HCT116 (cell line): ENCODE measurements around the gene ROR2.

ENCODE experiments used
- EGR1 ChIP-seq: IDR thresholded peaks from 2 replicates; pipeline ENCODE4 v1.6.1; 2012; ENCODE audit warnings: low read depth
- ELF1 ChIP-seq: IDR thresholded peaks from 2 replicates; pipeline ENCODE4 v1.6.1; 2012; ENCODE audit warnings: low read depth, borderline replicate concordance
- EZH2phosphoT487 ChIP-seq: fragments of 200-600 bp; IDR thresholded peaks from 2 replicates; pipeline ENCODE4 v1.6.1; 2018; ENCODE audit warnings: antibody characterized with exemption, borderline replicate concordance
- POLR2A ChIP-seq: IDR thresholded peaks from 2 replicates; pipeline ENCODE4 v1.7.0; 2011; ENCODE audit warnings: borderline replicate concordance; ENCODE audit not compliant: insufficient read depth, insufficient read length; ENCODE audit errors: extremely low read depth
- POLR2AphosphoS5 ChIP-seq: IDR thresholded peaks from 2 replicates; pipeline ENCODE4 v1.6.1; 2011; ENCODE audit warnings: mild to moderate bottlenecking, low read depth, low read length, moderate library complexity
- REST ChIP-seq: IDR thresholded peaks from 2 replicates; pipeline ENCODE4 v1.6.1; 2012; ENCODE audit warnings: low read depth
- SIN3A ChIP-seq: IDR thresholded peaks from 2 replicates; pipeline ENCODE4 v1.6.1; 2012; ENCODE audit warnings: low read depth
- YY1 ChIP-seq: IDR thresholded peaks from 2 replicates; pipeline ENCODE4 v1.6.1; 2011; ENCODE audit warnings: low read length, low read depth, moderate library complexity, mild to moderate bottlenecking; ENCODE audit not compliant: insufficient replicate concordance; ENCODE audit errors: extremely low read depth
- ZBTB33 ChIP-seq: IDR thresholded peaks from 2 replicates; pipeline ENCODE4 v1.6.1; 2011; ENCODE audit warnings: mild to moderate bottlenecking, low read length, moderate library complexity; ENCODE audit not compliant: insufficient replicate concordance; ENCODE audit errors: extremely low read depth
- ZFX ChIP-seq: fragments of 450-650 bp; IDR thresholded peaks from 2 replicates; pipeline ENCODE4 v1.6.1; 2017
- TF ChIP-seq, protein P1 (sequence below), 3 experiments: fragments of 200-600 bp in 1 of 3; sonication (generic) in 1 of 3; IDR thresholded peaks in 2 of 3; conservative IDR thresholded peaks in 1 of 3; 2 replicates each; pipeline ENCODE4 v1.5.1; 2012 to 2017; ENCODE audit warnings: low read depth in 2 of 3, low read length in 2 of 3, antibody characterized with exemption in 1 of 3, borderline replicate concordance in 1 of 3, control low read depth in 1 of 3, mild to moderate bottlenecking in 1 of 3, mixed read lengths in 1 of 3, mixed run types in 1 of 3, moderate library complexity in 1 of 3; ENCODE audit not compliant: insufficient read depth in 1 of 3
- TF ChIP-seq, protein P2 (sequence below): IDR thresholded peaks from 2 replicates; pipeline ENCODE4 v1.6.1; 2012

DNA sequence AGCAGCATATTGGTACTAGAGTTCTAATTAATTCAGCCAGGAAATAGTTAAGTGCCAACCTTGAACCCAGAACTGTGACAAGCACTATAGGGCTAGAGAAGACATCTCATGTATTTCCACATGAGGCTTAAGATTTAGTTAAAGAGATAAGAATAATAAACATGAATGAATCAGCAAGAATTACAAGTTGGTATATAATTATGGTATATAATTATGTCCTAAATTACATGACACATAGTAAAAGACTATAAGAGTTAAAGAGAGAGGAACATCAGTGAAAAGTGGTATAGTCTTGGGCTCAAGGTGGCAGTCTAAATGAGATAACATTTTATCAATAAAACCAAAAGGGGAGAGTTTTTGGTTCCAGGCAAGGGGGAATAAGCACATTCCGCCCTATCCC is 303.3 kb downstream of the ROR2 start:
- no peak for TF ChIP-seq REST
- TF ChIP-seq, protein P1, sequence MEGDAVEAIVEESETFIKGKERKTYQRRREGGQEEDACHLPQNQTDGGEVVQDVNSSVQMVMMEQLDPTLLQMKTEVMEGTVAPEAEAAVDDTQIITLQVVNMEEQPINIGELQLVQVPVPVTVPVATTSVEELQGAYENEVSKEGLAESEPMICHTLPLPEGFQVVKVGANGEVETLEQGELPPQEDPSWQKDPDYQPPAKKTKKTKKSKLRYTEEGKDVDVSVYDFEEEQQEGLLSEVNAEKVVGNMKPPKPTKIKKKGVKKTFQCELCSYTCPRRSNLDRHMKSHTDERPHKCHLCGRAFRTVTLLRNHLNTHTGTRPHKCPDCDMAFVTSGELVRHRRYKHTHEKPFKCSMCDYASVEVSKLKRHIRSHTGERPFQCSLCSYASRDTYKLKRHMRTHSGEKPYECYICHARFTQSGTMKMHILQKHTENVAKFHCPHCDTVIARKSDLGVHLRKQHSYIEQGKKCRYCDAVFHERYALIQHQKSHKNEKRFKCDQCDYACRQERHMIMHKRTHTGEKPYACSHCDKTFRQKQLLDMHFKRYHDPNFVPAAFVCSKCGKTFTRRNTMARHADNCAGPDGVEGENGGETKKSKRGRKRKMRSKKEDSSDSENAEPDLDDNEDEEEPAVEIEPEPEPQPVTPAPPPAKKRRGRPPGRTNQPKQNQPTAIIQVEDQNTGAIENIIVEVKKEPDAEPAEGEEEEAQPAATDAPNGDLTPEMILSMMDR (IDR thresholded peaks at IDR 0.05 in 2 of 3, conservative IDR thresholded peaks at IDR 0.05 in 1 of 3; ENCODE audit: borderline replicate concordance in 1 of 3, insufficient read depth in 1 of 3, low read depth in 2 of 3, low read length in 2 of 3), result no peak
- TF ChIP-seq, protein P2, sequence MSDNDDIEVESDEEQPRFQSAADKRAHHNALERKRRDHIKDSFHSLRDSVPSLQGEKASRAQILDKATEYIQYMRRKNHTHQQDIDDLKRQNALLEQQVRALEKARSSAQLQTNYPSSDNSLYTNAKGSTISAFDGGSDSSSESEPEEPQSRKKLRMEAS, result no peak
- no peak for TF ChIP-seq POLR2A
- TF ChIP-seq YY1, result no peak
- TF ChIP-seq ZBTB33, result no peak
- no peak for TF ChIP-seq EZH2phosphoT487
- no peak for TF ChIP-seq POLR2AphosphoS5
- no peak for TF ChIP-seq SIN3A
- no peak for TF ChIP-seq ELF1
- TF ChIP-seq EGR1, result no peak
- no peak for TF ChIP-seq ZFX
